GM12878 (cell line): Measurements from ENCODE around the gene SPATA20. TPM values are rescaled to one million over a fixed set of nuclear protein-coding genes. Genes with fewer than 3 reads are reported as not detected.

Experiments used
- ATAC-seq: fragments of 200-7000 bp; cut with Tn5 transposase; 3 replicates; pipeline ENCODE4 v1.9.1; 2020; ENCODE audit warnings: mild to moderate bottlenecking, moderate library complexity
- BruUV-seq: library from RNA; stranded (reverse); fragments of 400-500 nt; replicated peaks from 2 replicates; lab custom pipeline; 2021; lab: Mats Ljungman, UMichigan
- CTCF ChIA-PET: fragments of 300-600 bp; sonication (Branson Sonifier 250); formaldehyde crosslinking; extraction: SDS; loops from one replicate; lab custom pipeline; 2021; ENCODE audit warnings: inconsistent platforms; lab: Yijun Ruan, JAX
- POLR2A ChIA-PET: fragments of 350-600 bp; formaldehyde crosslinking; extraction: SDS; loops from one replicate; lab custom pipeline; 2021; ENCODE audit warnings: inconsistent platforms; lab: Charles Lee
- RAD21 ChIA-PET: fragments of 300-600 bp; sonication (Branson Sonifier 250); formaldehyde crosslinking; loops from one replicate; lab custom pipeline; 2023; ENCODE audit warnings: antibody characterized with exemption; ENCODE audit not compliant: unreplicated experiment; lab: Charles Lee
- SMC1A ChIA-PET: fragments of 300-600 bp; sonication (Branson Sonifier 250); formaldehyde crosslinking; loops from one replicate; lab custom pipeline; 2023; ENCODE audit not compliant: unreplicated experiment, uncharacterized antibody; lab: Charles Lee
- DNase-seq: peaks from one replicate; pipeline ENCODE4 v3.0.0-alpha.2; 2011; ENCODE audit warnings: low read depth, low spot score
- FAIRE-seq: peaks from 3 replicates; lab custom pipeline; 2011; peaks lifted over from hg19 to GRCh38; lab: Jason Lieb, UNC
- H2AFZ ChIP-seq: 2 replicates; pipeline ENCODE4 v1.6.0; 2011; ENCODE audit warnings: low read depth, low read length, control low read depth; ENCODE audit not compliant: control insufficient read depth
- H3K27ac ChIP-seq: 2 replicates; pipeline ENCODE4 v1.5.1; 2011; ENCODE audit warnings: control low read depth; ENCODE audit not compliant: control insufficient read depth, insufficient read depth
- H3K27me3 ChIP-seq, 2 experiments: replicated peaks in 1 of 2; 2 replicates each; pipeline versions ENCODE4 v1.6.0 to v1.6.1; 2011; ENCODE audit warnings: low read length in 1 of 2; ENCODE audit not compliant: control insufficient read depth in 2 of 2, insufficient read depth in 2 of 2
- H3K36me3 ChIP-seq, 2 experiments: 2 replicates each; pipeline ENCODE4 v1.5.1; 2011; ENCODE audit warnings: low read length in 1 of 2; ENCODE audit not compliant: control insufficient read depth in 2 of 2, insufficient read depth in 2 of 2
- H3K4me1 ChIP-seq: 2 replicates; pipeline ENCODE4 v1.6.1; 2011; ENCODE audit warnings: mild to moderate bottlenecking, low read length, moderate library complexity, mixed read lengths; ENCODE audit not compliant: control insufficient read depth, insufficient read depth
- H3K4me2 ChIP-seq: 2 replicates; pipeline ENCODE4 v1.6.0; 2011; ENCODE audit warnings: control low read depth; ENCODE audit not compliant: control insufficient read depth, insufficient read depth
- H3K4me3 ChIP-seq: fragments of 200-600 bp; sonication (generic); 2 replicates; pipeline ENCODE4 v1.5.1; 2016
- H3K79me2 ChIP-seq: 2 replicates; pipeline ENCODE4 v1.6.0; 2011; ENCODE audit warnings: low read length; ENCODE audit not compliant: control insufficient read depth, insufficient read depth
- H3K9ac ChIP-seq: 2 replicates; pipeline ENCODE4 v1.8.0; 2011; ENCODE audit warnings: low read length, control low read depth, mixed read lengths; ENCODE audit not compliant: control insufficient read depth, insufficient read depth
- H3K9me3 ChIP-seq: replicated peaks from 3 replicates; pipeline ENCODE4 v1.5.1; 2011; ENCODE audit warnings: mild to moderate bottlenecking, low read length; ENCODE audit not compliant: control insufficient read depth, insufficient read depth
- H4K20me1 ChIP-seq: 2 replicates; pipeline ENCODE4 v1.6.0; 2011; ENCODE audit not compliant: control insufficient read depth, insufficient read depth
- BHLHE40 ChIP-seq, 2 experiments: fragments of 450-650 bp in 1 of 2; IDR thresholded peaks; 2 replicates each; pipeline ENCODE4 v1.6.1; 2011 to 2017; ENCODE audit warnings: low read depth in 2 of 2, borderline replicate concordance in 1 of 2, improper control_type of control experiment in 1 of 2, low read length in 1 of 2, mild to moderate bottlenecking in 1 of 2
- E4F1 ChIP-seq: fragments of 450-650 bp; IDR thresholded peaks from 2 replicates; pipeline ENCODE4 v1.6.1; 2018; ENCODE audit warnings: borderline replicate concordance, mild to moderate bottlenecking; ENCODE audit not compliant: partially characterized antibody
- EED ChIP-seq: sonication (generic); IDR thresholded peaks from 2 replicates; pipeline ENCODE4 v1.6.1; 2016; ENCODE audit warnings: antibody characterized with exemption, low read depth
- EP300 ChIP-seq, 2 experiments: fragments of 150-350 bp in 1 of 2; IDR thresholded peaks; 2 replicates each; pipeline ENCODE4 v1.6.1; 2011 to 2012; ENCODE audit warnings: low read depth in 2 of 2, low read length in 2 of 2, borderline replicate concordance in 1 of 2, improper control_type of control experiment in 1 of 2, inconsistent platforms in 1 of 2; ENCODE audit not compliant: control insufficient read depth in 1 of 2
- EZH2 ChIP-seq: IDR thresholded peaks from 2 replicates; pipeline ENCODE4 v1.6.1; 2012; ENCODE audit warnings: low read depth, mild to moderate bottlenecking, control low read depth, inconsistent platforms, low read length, borderline replicate concordance; ENCODE audit not compliant: control insufficient read depth
- NBN ChIP-seq: fragments of 450-650 bp; IDR thresholded peaks from 2 replicates; pipeline ENCODE4 v1.6.1; 2016
- RAD21 ChIP-seq: IDR thresholded peaks from 2 replicates; pipeline ENCODE4 v1.6.1; 2011; ENCODE audit warnings: mild to moderate bottlenecking, low read depth, low read length, moderate library complexity; ENCODE audit not compliant: insufficient read depth
- RAD51 ChIP-seq: fragments of 450-650 bp; IDR thresholded peaks from 2 replicates; pipeline ENCODE4 v1.6.1; 2016; ENCODE audit warnings: moderate library complexity, mild to moderate bottlenecking, inconsistent platforms
- SMC3 ChIP-seq: IDR thresholded peaks from 2 replicates; pipeline ENCODE4 v1.6.1; 2011; ENCODE audit warnings: low read length, improper control_type of control experiment, borderline replicate concordance
- SREBF1 ChIP-seq: IDR thresholded peaks from 2 replicates; pipeline ENCODE4 v1.6.1; 2012; ENCODE audit warnings: mild to moderate bottlenecking, low read length
- WGBS: methylation state at CpG from one replicate; pipeline ENCODE4 v1.1.6; 2016; ENCODE audit warnings: low lambda C conversion rate; ENCODE audit not compliant: insufficient replicate concordance, insufficient coverage; ENCODE audit errors: missing lambda C conversion rate; 5-methylcytosine and 5-hydroxymethylcytosine counted together
- in situ Hi-C: fragments of 300-500 bp; cut with MboI; formaldehyde crosslinking; loops from 9 replicates; pipeline ENCODE4 v1.14.3; 2018; ENCODE audit warnings: mixed read lengths
- intact Hi-C: fragments of 100-400 bp; cut with micrococcal nuclease; formaldehyde crosslinking; loops from one replicate; pipeline ENCODE4 v1.14.2; 2022; ENCODE audit not compliant: unreplicated experiment
- polyA plus RNA-seq, 11 experiments: library from polyadenylated mRNA; depleted of rRNA in 4 of 11; unstranded in 6 of 11; stranded (reverse) in 5 of 11; fragments of >200 nt; fragmentation: Nextera tagmentation in 4 of 11; fragmentation: Illumina TruSeq in 1 of 11; extraction: Ambion mirVana in 4 of 11; extraction: Trizol in 1 of 11; gene quantifications; 1 replicate in 1 of 11; 2 replicates in 10 of 11; pipeline versions ENCODE4 v1.2.1 to v1.2.3, GENCODE V29; 2011 to 2016; ENCODE audit warnings: inconsistent platforms in 2 of 11, missing spikeins in 2 of 11, low read depth in 1 of 11
- total RNA-seq, 4 experiments: library from RNA; depleted of rRNA in 3 of 4; stranded (reverse); fragments of >200 nt in 3 of 4; fragmentation: Illumina TruSeq in 1 of 4; extraction: Trizol in 1 of 4; gene quantifications; 2 replicates each; pipeline versions ENCODE4 v1.2.1 to v1.2.3, GENCODE V29; 2013 to 2021
- TF ChIP-seq, protein P1 (sequence below): fragments of 450-650 bp; IDR thresholded peaks from 2 replicates; pipeline ENCODE4 v1.6.1; 2016; ENCODE audit warnings: mild to moderate bottlenecking
- TF ChIP-seq, protein P2 (sequence below): IDR thresholded peaks from 2 replicates; pipeline ENCODE4 v1.6.1; 2012; ENCODE audit warnings: low read depth, low read length, improper control_type of control experiment
- TF ChIP-seq, protein P3 (sequence below), 3 experiments: IDR thresholded peaks in 2 of 3; conservative IDR thresholded peaks in 1 of 3; 2 replicates each; pipeline ENCODE4 v1.5.1; 2011; ENCODE audit warnings: low read depth in 3 of 3, low read length in 3 of 3, mild to moderate bottlenecking in 3 of 3, control low read depth in 2 of 3, moderate library complexity in 2 of 3, inconsistent platforms in 1 of 3, mixed read lengths in 1 of 3; ENCODE audit not compliant: control insufficient read depth in 2 of 3, insufficient read depth in 1 of 3; ENCODE audit errors: extremely low read depth in 1 of 3

SPATA20 gene
- total and polyA plus RNA-seq, 10 of the 15 experiments (the other 5 are each of a cell fraction or from before 2014, with no cell fraction given): 2.1 to 69.8 (median 26.6) TPM

- TF ChIP-seq, protein P1, sequence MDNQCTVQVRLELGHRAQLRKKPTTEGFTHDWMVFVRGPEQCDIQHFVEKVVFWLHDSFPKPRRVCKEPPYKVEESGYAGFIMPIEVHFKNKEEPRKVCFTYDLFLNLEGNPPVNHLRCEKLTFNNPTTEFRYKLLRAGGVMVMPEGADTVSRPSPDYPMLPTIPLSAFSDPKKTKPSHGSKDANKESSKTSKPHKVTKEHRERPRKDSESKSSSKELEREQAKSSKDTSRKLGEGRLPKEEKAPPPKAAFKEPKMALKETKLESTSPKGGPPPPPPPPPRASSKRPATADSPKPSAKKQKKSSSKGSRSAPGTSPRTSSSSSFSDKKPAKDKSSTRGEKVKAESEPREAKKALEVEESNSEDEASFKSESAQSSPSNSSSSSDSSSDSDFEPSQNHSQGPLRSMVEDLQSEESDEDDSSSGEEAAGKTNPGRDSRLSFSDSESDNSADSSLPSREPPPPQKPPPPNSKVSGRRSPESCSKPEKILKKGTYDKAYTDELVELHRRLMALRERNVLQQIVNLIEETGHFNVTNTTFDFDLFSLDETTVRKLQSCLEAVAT: no peak
- TF ChIP-seq, protein P2, sequence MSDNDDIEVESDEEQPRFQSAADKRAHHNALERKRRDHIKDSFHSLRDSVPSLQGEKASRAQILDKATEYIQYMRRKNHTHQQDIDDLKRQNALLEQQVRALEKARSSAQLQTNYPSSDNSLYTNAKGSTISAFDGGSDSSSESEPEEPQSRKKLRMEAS: no peak
- TF ChIP-seq E4F1 (no peak), EZH2 (no peak), SREBF1 (no peak)
Observed at GRCh38 chr17:50549969-50550368, 3.0 kb downstream of the SPATA20 start (continued).

GRCh38 chr17:50550661-50551432 lies 3.9 kb downstream of the SPATA20 start:
- Histone ChIP-seq H2AFZ (no peak overlapping the region), H3K27ac (no peak overlapping the region), H3K79me2 (peaks cover 3% of the 10 kb centered on the region), H3K9ac (no peak overlapping the region), H4K20me1 (no peaks in the 10 kb centered on the region), H3K9me3 (no peaks in the 10 kb centered on the region), H3K36me3 (no peaks in the 10 kb centered on the region; a peak in 1 of 4 replicates), H3K4me3 (no peak overlapping the region), H3K4me1 (no peaks in the 10 kb centered on the region; the same call in 1 of the 2 replicates), H3K27me3 (no peaks in the 10 kb centered on the region), H3K4me2 (no peak overlapping the region)
- SMC1A ChIA-PET: interaction anchor here (1.1 to 2.1 kb wide), 5 partner anchors 9 to 214 kb away, joined by 3 to 11 read pairs (median 3); no protein-coding TSS in a partner anchor
- RAD21 ChIA-PET: interaction anchor here (1.0 to 2.1 kb wide), 4 partner anchors 75 to 145 kb away, joined by 3 to 11 read pairs (median 5); no protein-coding TSS in a partner anchor
- POLR2A ChIA-PET: interaction anchor here (0.5 to 1.7 kb wide), 2 partner anchors 9 to 44 kb away, joined by 3 to 4 read pairs; no protein-coding TSS in a partner anchor
- ATAC-seq (peak; percentile 18; the same call in 1 of the 3 replicates), DNase-seq (no peak), FAIRE-seq (no peak)
- intact Hi-C loops: no loop called here
- no TSS peak for BruUV-seq
- CTCF ChIA-PET: interaction anchor here (0.6 to 3.8 kb wide), 10 partner anchors 9 to 278 kb away, joined by 3 to 18 read pairs (median 4); no protein-coding TSS in a partner anchor
- TF ChIP-seq RAD51 (peak; percentile 26; the same call in 1 of the 2 replicates), BHLHE40 (IDR thresholded peaks at IDR 0.05; ENCODE audit: borderline replicate concordance in 1 of 2, low read depth in 2 of 2, low read length in 1 of 2) (0 out of 4 replicates have a peak, but pooled peaks of 1 of the 2 experiments have one; percentile 12), EP300 (IDR thresholded peaks at IDR 0.05; ENCODE audit: borderline replicate concordance in 1 of 2, control insufficient read depth in 1 of 2, low read depth in 2 of 2, low read length in 2 of 2) (no peak), EED (no peak), NBN (no peak), RAD21 (peak; percentile 40; the same call in 1 of the 2 replicates), SMC3 (peak; percentile 10; the same call in 1 of the 2 replicates)
- TF ChIP-seq, protein P3, sequence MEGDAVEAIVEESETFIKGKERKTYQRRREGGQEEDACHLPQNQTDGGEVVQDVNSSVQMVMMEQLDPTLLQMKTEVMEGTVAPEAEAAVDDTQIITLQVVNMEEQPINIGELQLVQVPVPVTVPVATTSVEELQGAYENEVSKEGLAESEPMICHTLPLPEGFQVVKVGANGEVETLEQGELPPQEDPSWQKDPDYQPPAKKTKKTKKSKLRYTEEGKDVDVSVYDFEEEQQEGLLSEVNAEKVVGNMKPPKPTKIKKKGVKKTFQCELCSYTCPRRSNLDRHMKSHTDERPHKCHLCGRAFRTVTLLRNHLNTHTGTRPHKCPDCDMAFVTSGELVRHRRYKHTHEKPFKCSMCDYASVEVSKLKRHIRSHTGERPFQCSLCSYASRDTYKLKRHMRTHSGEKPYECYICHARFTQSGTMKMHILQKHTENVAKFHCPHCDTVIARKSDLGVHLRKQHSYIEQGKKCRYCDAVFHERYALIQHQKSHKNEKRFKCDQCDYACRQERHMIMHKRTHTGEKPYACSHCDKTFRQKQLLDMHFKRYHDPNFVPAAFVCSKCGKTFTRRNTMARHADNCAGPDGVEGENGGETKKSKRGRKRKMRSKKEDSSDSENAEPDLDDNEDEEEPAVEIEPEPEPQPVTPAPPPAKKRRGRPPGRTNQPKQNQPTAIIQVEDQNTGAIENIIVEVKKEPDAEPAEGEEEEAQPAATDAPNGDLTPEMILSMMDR (IDR thresholded peaks at IDR 0.05 in 2 of 3, conservative IDR thresholded peaks at IDR 0.05 in 1 of 3; ENCODE audit: control insufficient read depth in 2 of 3, extremely low read depth in 1 of 3, insufficient read depth in 1 of 3, low read depth in 3 of 3, low read length in 3 of 3): peak; percentile 30 to 54 (median 45); a peak in 5 of 6 replicates
- WGBS: 90% methylated on average over 32 of the region's 32 CpGs
- in situ Hi-C loops: no loop called here
